Measurements from ENCODE around the gene MAB21L4. TPM values are rescaled to one million over a fixed set of nuclear protein-coding genes. Genes with fewer than 3 reads are reported as not detected.

Gene MAB21L4
- total RNA-seq, 1 experiment from 2014 or later, result 0.21 TPM

- Histone ChIP-seq H3K4me3 (ENCODE audit: low read depth in 2 of 2, low read length in 2 of 2) (no peak overlapping the region), H3K27ac (ENCODE audit: low read length) (no peak overlapping the region), H3K36me3 (ENCODE audit: control insufficient read depth, insufficient read depth, low read length) (no peaks in the 10 kb centered on the region), H3K9me3 (ENCODE audit: control insufficient read depth, insufficient read depth, low read depth, low read length) (no peaks in the 10 kb centered on the region), H3K4me1 (ENCODE audit: control insufficient read depth, insufficient read depth, low read length) (no peaks in the 10 kb centered on the region), H3K27me3 (ENCODE audit: control insufficient read depth, insufficient read depth, low read length) (no peaks in the 10 kb centered on the region; the same call in 1 of the 2 replicates)
- ChIA-PET POLR2A (no interaction called here), CTCF (no interaction called here)
- intact Hi-C loops (cut with micrococcal nuclease; ENCODE audit: unreplicated experiment), result no loop called here
- DNase-seq (ENCODE audit: low read depth, low spot score) (no peak), ATAC-seq (no peak)
- no TSS peak for BruUV-seq (replicated peaks)
- in situ Hi-C loops (cut with HindIII; ENCODE audit: low pct_unique_long_range_greater_than_20kb, low sequenced_read_pairs), result no loop called here
- no peak for TF ChIP-seq SIN3A (IDR thresholded peaks at IDR 0.05; ENCODE audit: borderline replicate concordance, insufficient read depth, low read depth, low read length)
- TF ChIP-seq POLR2AphosphoS5 (IDR thresholded peaks at IDR 0.05; ENCODE audit: low read depth, low read length), result no peak
- TF ChIP-seq, protein P1, sequence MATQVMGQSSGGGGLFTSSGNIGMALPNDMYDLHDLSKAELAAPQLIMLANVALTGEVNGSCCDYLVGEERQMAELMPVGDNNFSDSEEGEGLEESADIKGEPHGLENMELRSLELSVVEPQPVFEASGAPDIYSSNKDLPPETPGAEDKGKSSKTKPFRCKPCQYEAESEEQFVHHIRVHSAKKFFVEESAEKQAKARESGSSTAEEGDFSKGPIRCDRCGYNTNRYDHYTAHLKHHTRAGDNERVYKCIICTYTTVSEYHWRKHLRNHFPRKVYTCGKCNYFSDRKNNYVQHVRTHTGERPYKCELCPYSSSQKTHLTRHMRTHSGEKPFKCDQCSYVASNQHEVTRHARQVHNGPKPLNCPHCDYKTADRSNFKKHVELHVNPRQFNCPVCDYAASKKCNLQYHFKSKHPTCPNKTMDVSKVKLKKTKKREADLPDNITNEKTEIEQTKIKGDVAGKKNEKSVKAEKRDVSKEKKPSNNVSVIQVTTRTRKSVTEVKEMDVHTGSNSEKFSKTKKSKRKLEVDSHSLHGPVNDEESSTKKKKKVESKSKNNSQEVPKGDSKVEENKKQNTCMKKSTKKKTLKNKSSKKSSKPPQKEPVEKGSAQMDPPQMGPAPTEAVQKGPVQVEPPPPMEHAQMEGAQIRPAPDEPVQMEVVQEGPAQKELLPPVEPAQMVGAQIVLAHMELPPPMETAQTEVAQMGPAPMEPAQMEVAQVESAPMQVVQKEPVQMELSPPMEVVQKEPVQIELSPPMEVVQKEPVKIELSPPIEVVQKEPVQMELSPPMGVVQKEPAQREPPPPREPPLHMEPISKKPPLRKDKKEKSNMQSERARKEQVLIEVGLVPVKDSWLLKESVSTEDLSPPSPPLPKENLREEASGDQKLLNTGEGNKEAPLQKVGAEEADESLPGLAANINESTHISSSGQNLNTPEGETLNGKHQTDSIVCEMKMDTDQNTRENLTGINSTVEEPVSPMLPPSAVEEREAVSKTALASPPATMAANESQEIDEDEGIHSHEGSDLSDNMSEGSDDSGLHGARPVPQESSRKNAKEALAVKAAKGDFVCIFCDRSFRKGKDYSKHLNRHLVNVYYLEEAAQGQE (IDR thresholded peaks at IDR 0.05; ENCODE audit: insufficient read depth in 1 of 2, low read depth in 2 of 2, low read length in 1 of 2), result no peak
- TF ChIP-seq CTCF (IDR thresholded peaks at IDR 0.05), result no peak
Measured at GRCh38 chr2:240864475-240864874, 31.5 kb downstream of the MAB21L4 start.

- ChIA-PET CTCF (interaction anchor here (0.6 kb wide), 1 partner anchor 217 kb away, joined by 3 read pairs; no protein-coding TSS in a partner anchor), POLR2A (no interaction called here)
- H3K27ac ChIP-seq (ENCODE audit: low read length), result no peak overlapping the region
- TF ChIP-seq POLR2AphosphoS5 (IDR thresholded peaks at IDR 0.05; ENCODE audit: low read depth, low read length) (no peak), TCF7L2 (IDR thresholded peaks at IDR 0.05; ENCODE audit: low read depth, low read length) (no peak), SIN3A (IDR thresholded peaks at IDR 0.05; ENCODE audit: borderline replicate concordance, insufficient read depth, low read depth, low read length) (no peak), CTCF (IDR thresholded peaks at IDR 0.05) (no peak)
- TF ChIP-seq, protein P1 (IDR thresholded peaks at IDR 0.05; ENCODE audit: insufficient read depth in 1 of 2, low read depth in 2 of 2, low read length in 1 of 2), result no peak
- BruUV-seq (replicated peaks), result no TSS peak
- in situ Hi-C loops (cut with HindIII; ENCODE audit: low pct_unique_long_range_greater_than_20kb, low sequenced_read_pairs), result no loop called here
- ATAC-seq (no peak), DNase-seq (ENCODE audit: low read depth, low spot score) (no peak)
- H3K36me3 ChIP-seq (ENCODE audit: control insufficient read depth, insufficient read depth, low read length), result no peaks in the 10 kb centered on the region
- no peak overlapping the region for H3K4me3 ChIP-seq (ENCODE audit: low read depth in 2 of 2, low read length in 2 of 2)
- H3K9me3 ChIP-seq (ENCODE audit: control insufficient read depth, insufficient read depth, low read depth, low read length), result no peaks in the 10 kb centered on the region
- intact Hi-C loops (cut with micrococcal nuclease; ENCODE audit: unreplicated experiment), result no loop called here
- H3K4me1 ChIP-seq (ENCODE audit: control insufficient read depth, insufficient read depth, low read length), result no peaks in the 10 kb centered on the region
- no peaks in the 10 kb centered on the region; the same call in 1 of the 2 replicates for H3K27me3 ChIP-seq (ENCODE audit: control insufficient read depth, insufficient read depth, low read length)
Measured at GRCh38 chr2:240861547-240861946, 34.4 kb downstream of the MAB21L4 start.
